GM21619 (cell line): Measurements from ENCODE around the gene CD160.
A peak's percentile ranks its signal among the peaks of the same experiment; 100 is the strongest.
"Not testable (repeated sequence)": the region's sequence is repeated elsewhere in the genome, so short reads cannot be mapped to it uniquely, and the experiment has no call there.

Experiments used
- ATAC-seq: cut with Tn5 transposase; IDR thresholded peaks from one replicate; pipeline ENCODE4 v1.9.1; 2021; ENCODE audit not compliant: unreplicated experiment

Gene CD160

DNA sequence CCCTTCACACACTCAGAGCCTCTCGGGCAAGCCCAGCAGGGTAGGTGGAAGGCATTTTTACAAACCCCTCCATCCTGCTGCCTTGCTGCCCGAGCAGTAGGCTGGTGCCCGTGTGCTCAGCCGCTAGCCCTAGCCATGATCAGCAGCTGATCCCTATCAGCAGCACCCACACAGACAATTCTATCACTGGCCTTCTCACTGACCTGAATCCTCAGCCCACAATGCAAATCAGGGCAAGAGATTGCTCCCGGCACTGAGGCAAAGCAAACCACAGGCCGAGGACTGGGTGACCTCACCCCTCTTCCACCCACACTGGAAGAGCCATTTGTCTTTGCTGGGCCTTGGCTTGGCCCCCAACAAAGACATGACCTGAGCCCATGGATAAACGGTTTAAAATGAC lies 11.2 kb upstream of the CD160 start:
- ATAC-seq = no peak

- ATAC-seq = no peak
These were observed 8.8 kb upstream of the CD160 start for GRCh38 chr1:145710291-145711027.

- no peak for ATAC-seq
These were observed 8.1 kb upstream of the CD160 start for GRCh38 chr1:145711213-145711651.

- ATAC-seq = no peak
These were observed 4.7 kb upstream of the CD160 start for GRCh38 chr1:145714524-145715111.

- no peak for ATAC-seq
These were observed 2.5 kb upstream of the CD160 start for GRCh38 chr1:145716641-145717345.

DNA sequence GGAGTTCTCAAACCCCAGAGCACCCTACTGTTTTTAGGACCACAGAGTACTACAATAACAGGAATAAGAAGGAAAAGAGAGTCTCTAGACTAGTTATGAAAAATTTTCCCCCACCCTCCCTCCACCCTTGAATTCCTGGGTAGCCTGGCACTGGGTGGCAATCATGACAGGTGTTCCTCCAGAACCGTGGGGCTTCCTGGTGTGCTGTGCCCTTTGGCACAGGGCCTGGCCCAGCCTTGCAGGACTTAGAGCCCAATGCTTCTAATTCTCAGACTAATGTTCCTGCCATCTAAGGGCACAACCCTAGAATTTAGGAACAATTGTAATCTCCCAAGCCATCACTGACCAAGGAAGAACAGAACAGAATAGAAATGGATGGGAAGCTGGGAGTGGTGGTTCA lies 1.5 kb upstream of the CD160 start:
- ATAC-seq = no peak

DNA sequence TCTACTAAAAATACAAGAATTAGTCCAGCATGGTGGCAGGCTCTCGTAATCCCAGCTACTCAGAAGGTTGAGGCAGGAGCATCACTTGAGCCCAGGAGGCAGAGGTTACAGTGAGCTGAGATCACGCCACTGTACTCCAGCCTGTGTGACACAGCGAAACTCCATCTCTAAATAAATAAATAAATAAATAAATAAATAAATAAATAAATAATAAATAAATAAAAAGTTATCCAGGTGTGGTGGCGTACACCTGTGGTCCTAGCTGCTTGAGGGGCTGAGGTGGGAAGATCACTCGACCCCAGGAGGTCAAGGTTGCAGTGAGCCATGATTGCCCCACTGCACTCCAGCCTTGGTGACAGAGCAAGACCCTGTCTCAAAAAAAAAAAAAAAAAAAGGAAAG lies 834 bp upstream of the CD160 start:
- not testable (repeated sequence) for ATAC-seq

DNA sequence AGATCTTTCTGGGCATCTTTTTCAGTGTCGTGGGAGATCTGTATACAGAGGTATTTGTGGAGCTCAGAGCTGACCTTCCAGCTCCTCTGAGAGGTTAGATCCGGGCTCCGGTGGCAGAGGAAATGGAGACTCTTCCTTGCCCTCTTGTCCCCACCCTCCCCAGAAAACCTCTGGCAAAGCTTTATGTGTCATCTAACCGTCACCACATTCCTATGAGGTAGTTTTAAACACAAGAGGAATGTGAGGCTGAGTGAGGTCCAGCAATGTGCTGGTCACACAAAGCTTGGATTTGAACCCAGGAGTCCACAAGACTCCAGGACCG lies 1.2 kb downstream of the CD160 start:
- ATAC-seq = no peak

DNA sequence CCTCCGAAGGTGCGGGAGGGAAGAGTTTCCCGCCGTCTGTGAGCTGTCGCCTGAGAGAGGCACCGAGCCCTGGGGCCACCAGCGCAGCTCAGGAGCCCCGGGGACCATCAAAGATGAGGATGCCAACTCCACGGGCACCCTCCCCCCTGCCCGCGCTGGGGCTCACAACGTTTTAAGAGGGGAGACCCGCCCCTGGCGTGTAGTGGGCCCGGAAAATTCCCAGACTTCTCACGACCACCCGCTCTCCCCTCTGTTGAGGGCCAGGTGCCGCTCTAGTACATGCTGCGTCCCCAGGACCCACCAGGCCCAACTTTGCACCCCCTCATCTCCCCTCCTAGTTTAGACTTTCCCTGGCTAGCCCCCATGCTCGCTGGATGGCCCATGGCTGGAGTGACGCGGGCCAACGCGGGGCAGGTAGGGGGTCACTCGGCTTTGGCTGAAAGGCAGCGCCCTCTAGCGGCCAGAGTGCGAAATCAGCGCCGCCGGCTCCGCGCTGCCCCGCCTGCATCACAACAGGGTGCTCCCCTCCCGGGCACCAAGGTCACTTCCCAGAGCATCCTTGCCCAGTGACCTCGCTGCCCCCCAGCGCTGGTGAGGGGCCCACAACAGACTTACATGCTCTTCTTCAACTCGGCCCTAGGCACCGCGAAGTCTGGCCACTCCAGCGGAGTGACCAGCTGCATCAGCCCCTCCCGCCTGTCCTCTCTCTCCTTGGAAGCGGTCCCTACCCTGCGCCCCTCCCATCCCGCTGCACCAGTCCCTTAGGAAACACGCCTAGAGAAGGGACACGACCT lies 1.8 kb downstream of the CD160 start:
- ATAC-seq = peak; percentile 57

DNA sequence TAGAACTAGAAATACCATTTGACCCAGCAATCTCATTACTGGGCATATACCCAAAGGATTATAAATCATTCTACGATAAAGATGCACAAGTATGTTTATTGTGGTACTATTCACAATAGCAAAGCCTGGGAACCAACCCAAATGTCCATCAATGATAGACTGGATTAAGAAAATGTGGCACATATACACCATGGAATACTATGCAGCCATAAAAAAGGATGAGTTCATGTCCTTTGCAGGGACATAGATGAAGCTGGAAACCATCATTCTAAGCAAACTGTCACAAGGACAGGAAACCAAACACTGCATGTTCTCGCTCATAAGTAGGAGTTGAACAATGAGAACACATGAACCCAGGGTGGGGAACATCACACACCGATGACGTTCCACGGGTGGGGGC lies 6.9 kb downstream of the CD160 start:
- ATAC-seq = not testable (repeated sequence)

GRCh38 chr1:145729196-145729595 lies 9.9 kb downstream of the CD160 start:
- no peak for ATAC-seq

DNA sequence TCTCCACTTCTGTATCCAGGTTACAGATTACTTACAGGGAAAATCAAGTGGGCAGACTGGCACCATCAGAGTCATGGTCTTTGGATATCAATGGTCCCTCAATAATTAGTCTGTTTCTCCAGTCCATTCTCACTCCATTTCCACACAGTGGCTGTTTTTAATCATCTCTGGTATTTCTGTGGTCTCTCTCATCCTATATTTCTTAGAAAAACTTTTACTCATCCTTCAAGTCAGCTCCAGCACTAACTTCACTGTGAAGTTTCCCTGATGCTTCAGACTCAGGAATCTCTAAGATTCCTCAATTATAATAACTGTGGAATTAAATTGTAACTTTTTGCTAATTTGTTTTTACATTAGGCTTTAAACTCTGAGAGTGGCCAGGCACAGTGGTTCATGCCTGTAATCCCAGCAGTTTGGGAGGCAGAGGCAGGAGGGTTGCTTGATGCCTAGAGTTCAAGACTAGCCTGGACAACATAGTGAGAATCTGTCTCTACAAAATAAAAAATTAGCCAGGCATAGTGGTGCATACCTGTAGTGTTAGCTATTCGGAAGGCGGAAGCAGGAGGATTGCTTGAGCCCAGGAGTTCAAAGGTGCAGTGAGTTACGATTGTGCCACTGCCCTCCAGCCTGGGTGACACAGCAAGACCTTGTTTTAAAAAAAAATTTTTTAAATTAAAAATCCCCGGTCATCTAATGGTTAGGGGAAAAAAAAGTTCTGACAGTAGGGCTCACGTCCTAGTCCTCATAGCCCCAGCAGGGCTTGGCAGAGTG lies 10.6 kb downstream of the CD160 start:
- no peak for ATAC-seq

- no peak for ATAC-seq
These were observed 11.2 kb downstream of the CD160 start for GRCh38 chr1:145730467-145730866.

GRCh38 chr1:145730900-145731299 lies 11.6 kb downstream of the CD160 start:
- no peak for ATAC-seq

- no peak for ATAC-seq
These were observed 16.9 kb downstream of the CD160 start for GRCh38 chr1:145736191-145736590.

DNA sequence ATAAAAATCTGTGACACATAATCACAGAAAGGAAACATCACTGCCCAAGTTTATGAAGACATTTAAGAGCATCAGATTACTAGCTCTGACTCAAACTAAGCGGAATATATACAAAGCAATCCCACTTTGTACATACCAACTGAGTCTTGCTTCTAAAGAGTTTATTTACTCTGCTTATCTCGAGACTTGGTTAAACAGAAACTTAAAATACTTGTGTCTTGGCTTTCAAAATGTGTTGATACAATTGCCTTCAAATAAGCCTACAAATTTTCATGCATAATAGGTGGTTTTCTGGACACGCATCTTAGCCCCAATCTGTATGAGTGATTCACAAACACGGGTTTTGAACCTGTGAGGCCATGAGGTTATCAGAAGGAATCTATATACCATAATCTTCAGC lies 21.0 kb downstream of the CD160 start:
- ATAC-seq = no peak

DNA sequence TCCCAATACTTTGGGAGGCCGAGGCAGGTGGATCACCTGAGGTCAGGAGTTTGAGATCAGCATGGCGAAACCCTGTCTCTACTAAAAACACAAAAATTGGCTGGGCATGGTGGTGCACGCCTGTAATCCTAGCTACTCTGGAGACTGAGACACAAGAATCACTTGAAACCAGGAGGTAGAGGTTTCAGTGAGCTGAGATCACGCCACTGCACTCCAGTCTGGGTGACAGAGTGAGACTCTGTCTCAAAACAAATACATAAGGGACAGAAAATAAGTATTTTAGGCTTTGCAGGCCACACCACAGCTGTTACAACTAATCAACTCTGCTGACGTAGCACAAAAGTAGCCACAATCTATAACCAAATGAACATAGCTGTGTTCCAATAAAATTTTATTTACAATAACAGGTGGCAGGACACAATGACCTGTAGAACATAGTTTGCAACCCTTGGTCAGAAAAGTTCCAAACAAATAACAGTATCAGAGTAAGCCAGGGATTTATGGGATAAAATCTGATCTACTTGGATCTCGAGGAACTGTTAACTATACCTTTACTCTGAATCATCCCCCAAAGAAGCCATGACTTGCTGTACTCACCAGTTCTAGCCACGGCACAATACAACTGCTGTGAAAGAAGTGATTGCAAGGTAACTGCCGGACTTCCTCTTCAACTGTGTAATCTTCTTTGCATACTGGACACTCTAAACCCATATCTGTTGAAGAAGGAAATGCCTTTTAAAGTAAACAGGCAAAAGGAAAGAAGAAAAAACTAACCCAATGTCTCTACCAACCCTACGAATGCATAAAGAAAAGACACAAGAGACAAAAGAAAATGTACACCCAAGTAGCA lies 28.3 kb downstream of the CD160 start:
- ATAC-seq = no peak

- no peak for ATAC-seq
These were observed 31.1 kb downstream of the CD160 start for GRCh38 chr1:145750426-145750825.

- ATAC-seq = no peak
These were observed 32.3 kb downstream of the CD160 start for GRCh38 chr1:145751491-145752037.

- ATAC-seq = no peak
These were observed 38.1 kb downstream of the CD160 start for GRCh38 chr1:145757420-145757819.
